Osteoblast (primary cell): ENCODE data around the gene CDC25C. TPM values are rescaled to one million over a fixed set of nuclear protein-coding genes. Genes with fewer than 3 reads are reported as not detected.
A peak's percentile ranks its signal among the peaks of the same experiment; 100 is the strongest.

Source experiments
- DNase-seq: peaks from one replicate; pipeline ENCODE4 v3.0.0; 2011; ENCODE audit warnings: low spot score, mixed read lengths; ENCODE audit not compliant: insufficient read length; ENCODE audit errors: missing footprints
- H2AFZ ChIP-seq: 2 replicates; pipeline ENCODE4 v1.6.0; 2011; ENCODE audit warnings: mild to moderate bottlenecking, low read length
- H3K27ac ChIP-seq: 2 replicates; pipeline ENCODE4 v1.5.1; 2011; ENCODE audit warnings: mild to moderate bottlenecking, low read depth, low read length, moderate library complexity
- H3K27me3 ChIP-seq: 2 replicates; pipeline ENCODE4 v1.6.0; 2012; ENCODE audit warnings: mild to moderate bottlenecking, control low read depth, inconsistent platforms, low read length, moderate library complexity; ENCODE audit not compliant: insufficient read depth
- H3K36me3 ChIP-seq: 2 replicates; pipeline ENCODE4 v1.5.1; 2011; ENCODE audit warnings: mild to moderate bottlenecking, low read length, control low read depth, moderate library complexity; ENCODE audit not compliant: insufficient read depth
- H3K4me1 ChIP-seq: 2 replicates; pipeline ENCODE4 v1.5.1; 2011; ENCODE audit warnings: mild to moderate bottlenecking, low read length, control low read depth, moderate library complexity; ENCODE audit not compliant: insufficient read depth
- H3K4me2 ChIP-seq: 2 replicates; pipeline ENCODE4 v1.6.0; 2011; ENCODE audit warnings: mild to moderate bottlenecking, low read length; ENCODE audit not compliant: insufficient read depth
- H3K4me3 ChIP-seq: fragments of 200-600 bp; sonication (generic); 3 replicates; pipeline ENCODE4 v1.5.1; 2012; ENCODE audit warnings: mild to moderate bottlenecking, low read length, inconsistent platforms; ENCODE audit not compliant: insufficient read depth
- H3K79me2 ChIP-seq: 2 replicates; pipeline ENCODE4 v1.6.0; 2012; ENCODE audit warnings: mild to moderate bottlenecking, low read length, control low read depth, inconsistent platforms; ENCODE audit not compliant: insufficient read depth
- H3K9me3 ChIP-seq: 2 replicates; pipeline ENCODE4 v1.5.1; 2011; ENCODE audit warnings: low read depth, low read length, control low read depth
- H4K20me1 ChIP-seq: 2 replicates; pipeline ENCODE4 v1.6.0; 2012; ENCODE audit warnings: mild to moderate bottlenecking, low read length, control low read depth; ENCODE audit not compliant: insufficient read depth
- total RNA-seq: library from RNA; depleted of rRNA; stranded (reverse); fragments of >200 nt; gene quantifications from 2 replicates; pipeline ENCODE4 v1.2.3, GENCODE V29; 2012
- TF ChIP-seq, protein P1 (sequence below): IDR thresholded peaks from 2 replicates; pipeline ENCODE4 v1.5.1; 2011; ENCODE audit warnings: mild to moderate bottlenecking, low read depth, low read length, moderate library complexity; ENCODE audit errors: extremely low read depth

CDC25C gene
- total RNA-seq, 1 donor = 1.8 TPM

DNA sequence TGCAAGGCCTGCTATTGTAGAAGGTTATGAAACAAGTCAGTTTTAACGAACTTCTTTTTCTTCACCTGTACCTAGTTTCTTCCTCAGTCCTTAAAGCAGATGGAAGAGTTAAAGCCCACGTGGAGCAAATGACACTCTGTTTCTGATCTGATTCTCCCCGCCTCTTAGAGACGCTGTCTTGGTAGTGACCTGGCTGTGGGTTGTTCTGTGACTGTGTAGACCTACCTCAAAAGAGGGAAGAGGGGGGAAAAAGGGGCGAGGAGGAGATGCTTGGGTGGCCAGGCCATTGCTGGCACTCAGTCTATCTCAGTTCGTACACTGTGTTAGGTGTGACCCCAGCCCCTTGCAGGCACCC lies 57.8 kb downstream of the CDC25C start:
- peak overlapping the region; percentile 70 for H3K4me2 ChIP-seq
- TF ChIP-seq, protein P1, sequence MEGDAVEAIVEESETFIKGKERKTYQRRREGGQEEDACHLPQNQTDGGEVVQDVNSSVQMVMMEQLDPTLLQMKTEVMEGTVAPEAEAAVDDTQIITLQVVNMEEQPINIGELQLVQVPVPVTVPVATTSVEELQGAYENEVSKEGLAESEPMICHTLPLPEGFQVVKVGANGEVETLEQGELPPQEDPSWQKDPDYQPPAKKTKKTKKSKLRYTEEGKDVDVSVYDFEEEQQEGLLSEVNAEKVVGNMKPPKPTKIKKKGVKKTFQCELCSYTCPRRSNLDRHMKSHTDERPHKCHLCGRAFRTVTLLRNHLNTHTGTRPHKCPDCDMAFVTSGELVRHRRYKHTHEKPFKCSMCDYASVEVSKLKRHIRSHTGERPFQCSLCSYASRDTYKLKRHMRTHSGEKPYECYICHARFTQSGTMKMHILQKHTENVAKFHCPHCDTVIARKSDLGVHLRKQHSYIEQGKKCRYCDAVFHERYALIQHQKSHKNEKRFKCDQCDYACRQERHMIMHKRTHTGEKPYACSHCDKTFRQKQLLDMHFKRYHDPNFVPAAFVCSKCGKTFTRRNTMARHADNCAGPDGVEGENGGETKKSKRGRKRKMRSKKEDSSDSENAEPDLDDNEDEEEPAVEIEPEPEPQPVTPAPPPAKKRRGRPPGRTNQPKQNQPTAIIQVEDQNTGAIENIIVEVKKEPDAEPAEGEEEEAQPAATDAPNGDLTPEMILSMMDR = no peak
- H3K79me2 ChIP-seq = no peaks in the 10 kb centered on the region
- H3K4me3 ChIP-seq = peak overlapping the region; percentile 58
- DNase-seq = peak; percentile 75
- no peak overlapping the region for H2AFZ ChIP-seq
- no peaks in the 10 kb centered on the region for H3K9me3 ChIP-seq
- H3K36me3 ChIP-seq = no peaks in the 10 kb centered on the region
- peaks cover 2% of the 10 kb centered on the region for H3K4me1 ChIP-seq
- peaks cover 14% of the 10 kb centered on the region for H3K27me3 ChIP-seq
- no peaks in the 10 kb centered on the region for H4K20me1 ChIP-seq
- H3K27ac ChIP-seq = no peak overlapping the region

GRCh38 chr5:138272681-138273080 lies 58.9 kb downstream of the CDC25C start:
- TF ChIP-seq, protein P1 = no peak
- Histone ChIP-seq H3K27ac (no peak overlapping the region), H3K79me2 (no peaks in the 10 kb centered on the region), H4K20me1 (no peaks in the 10 kb centered on the region), H3K36me3 (no peaks in the 10 kb centered on the region), H3K4me3 (no peak overlapping the region), H2AFZ (no peak overlapping the region), H3K27me3 (peaks cover 14% of the 10 kb centered on the region), H3K9me3 (no peaks in the 10 kb centered on the region), H3K4me1 (peaks cover 2% of the 10 kb centered on the region), H3K4me2 (no peak overlapping the region)
- no peak for DNase-seq

DNA sequence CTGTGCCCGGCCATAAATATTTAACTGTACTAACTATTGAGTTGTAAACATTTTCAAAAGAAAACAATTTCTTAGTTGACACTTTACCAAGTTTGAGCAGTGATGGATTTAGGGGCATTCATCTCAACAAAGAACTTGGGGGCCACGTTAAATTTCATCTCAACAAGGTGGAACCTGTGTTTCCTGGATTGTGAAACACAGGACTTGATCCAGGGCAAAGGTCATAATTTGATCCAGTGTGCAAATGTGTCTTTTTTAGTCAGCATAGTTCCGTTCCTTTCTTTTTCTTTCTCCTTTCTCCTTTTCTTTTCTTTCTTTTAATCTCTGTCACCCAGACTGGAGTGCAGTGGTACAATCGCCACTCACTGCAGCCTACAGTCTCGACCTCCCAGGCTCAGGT lies 60.3 kb downstream of the CDC25C start:
- Histone ChIP-seq H3K79me2 (no peaks in the 10 kb centered on the region), H3K4me1 (peaks cover 2% of the 10 kb centered on the region), H3K9me3 (no peaks in the 10 kb centered on the region)

GRCh38 chr5:138264183-138264582 lies 67.4 kb downstream of the CDC25C start:
- TF ChIP-seq, protein P1 = no peak
- Histone ChIP-seq H3K27me3 (peaks cover 7% of the 10 kb centered on the region), H3K79me2 (no peaks in the 10 kb centered on the region), H2AFZ (no peak overlapping the region), H4K20me1 (no peaks in the 10 kb centered on the region), H3K4me3 (no peak overlapping the region), H3K27ac (no peak overlapping the region), H3K9me3 (no peaks in the 10 kb centered on the region), H3K4me2 (no peak overlapping the region), H3K4me1 (no peaks in the 10 kb centered on the region), H3K36me3 (no peaks in the 10 kb centered on the region)
- DNase-seq = peak; percentile 78

More for the DNA sequence above, 60.3 kb downstream of the CDC25C start:
- TF ChIP-seq, protein P1 = no peak
- Histone ChIP-seq H3K36me3 (no peaks in the 10 kb centered on the region), H3K4me2 (no peak overlapping the region), H3K27ac (no peak overlapping the region), H3K27me3 (peaks cover 14% of the 10 kb centered on the region), H4K20me1 (no peaks in the 10 kb centered on the region), H3K4me3 (no peak overlapping the region), H2AFZ (no peak overlapping the region)
- no peak for DNase-seq
